Mesodermal cell (in vitro differentiated cells): Measurements from ENCODE around the gene VAC14.
A peak's percentile ranks its signal among the peaks of the same experiment; 100 is the strongest.

Source experiments
- H3K27ac ChIP-seq: 2 replicates; pipeline ENCODE4 v1.7.0; 2013; ENCODE audit warnings: mild to moderate bottlenecking, low read depth, low read length, moderate library complexity; ENCODE audit not compliant: severe bottlenecking
- H3K36me3 ChIP-seq: 2 replicates; pipeline ENCODE4 v1.7.1; 2013; ENCODE audit warnings: mild to moderate bottlenecking, low read length, moderate library complexity; ENCODE audit not compliant: control insufficient read depth, insufficient read depth
- H3K4me1 ChIP-seq: one replicate; pipeline ENCODE4 v1.7.1; 2013; ENCODE audit warnings: mild to moderate bottlenecking, low read length; ENCODE audit not compliant: insufficient read depth, control insufficient read depth, poor library complexity, severe bottlenecking
- H3K4me3 ChIP-seq: 2 replicates; pipeline ENCODE4 v1.7.0; 2013; ENCODE audit warnings: low read length, control low read depth, mild to moderate bottlenecking; ENCODE audit not compliant: insufficient read depth, poor library complexity, severe bottlenecking; ENCODE audit errors: extremely low read depth
- H3K9me3 ChIP-seq: 2 replicates; pipeline ENCODE4 v1.7.1; 2013; ENCODE audit warnings: mild to moderate bottlenecking, low read length, moderate library complexity; ENCODE audit not compliant: control insufficient read depth
- WGBS, 2 experiments: methylation state at CpG; one replicate each; pipeline ENCODE4 v1.1.5; 2013; ENCODE audit warnings: missing lambda C conversion rate in 2 of 2; ENCODE audit not compliant: insufficient coverage in 2 of 2; 5-methylcytosine and 5-hydroxymethylcytosine counted together

The VAC14 gene

DNA sequence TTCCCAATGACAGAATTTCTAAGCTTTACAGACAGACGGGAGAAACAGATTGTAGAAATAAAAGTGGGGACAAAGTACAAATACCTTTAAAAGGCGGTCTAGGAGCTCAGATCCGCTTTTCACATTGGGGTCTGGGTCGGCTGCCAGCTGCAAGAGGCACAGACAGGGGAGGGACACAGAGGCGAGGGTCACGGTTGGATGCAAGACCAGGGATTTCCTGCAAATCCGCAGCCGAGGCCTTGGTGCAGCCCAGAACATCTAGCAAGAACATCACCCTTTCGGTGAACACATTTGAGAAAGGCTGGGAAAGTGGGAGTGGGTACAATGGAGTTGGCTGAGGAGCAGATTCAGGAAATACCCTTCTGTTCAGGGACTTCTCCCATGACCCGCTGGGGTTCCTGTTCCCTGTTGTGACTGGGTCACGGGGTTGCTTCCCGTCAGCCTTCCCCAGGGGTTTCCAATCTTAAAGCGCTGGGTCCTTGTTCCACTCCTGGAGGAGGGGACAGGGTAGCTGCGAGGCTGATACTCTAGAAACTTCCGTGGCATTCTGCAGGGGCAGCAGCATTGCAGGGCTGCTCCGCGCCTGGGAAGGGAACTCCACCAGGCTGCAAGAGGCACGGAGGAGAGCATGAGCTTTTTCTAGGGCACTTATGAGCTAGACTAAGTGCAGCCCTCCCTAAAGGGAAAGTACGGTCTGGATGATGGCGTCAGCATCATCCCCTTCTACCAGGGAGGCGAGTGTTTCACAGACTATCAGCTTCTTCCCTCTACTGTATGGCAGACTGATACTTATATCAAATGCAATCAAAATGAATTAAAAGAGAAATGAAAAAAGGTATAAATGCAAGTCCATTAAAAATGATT is 16.0 kb downstream of the VAC14 start:
- H3K4me1 ChIP-seq = no peaks in the 10 kb centered on the region
- H3K4me3 ChIP-seq = no peak overlapping the region
- H3K9me3 ChIP-seq = peaks cover 7% of the 10 kb centered on the region
- H3K36me3 ChIP-seq = peaks cover 81% of the 10 kb centered on the region
- WGBS, 2 experiments = 96% methylated on average over 18 to 19 of the region's 21 CpGs
- no peak overlapping the region for H3K27ac ChIP-seq

DNA sequence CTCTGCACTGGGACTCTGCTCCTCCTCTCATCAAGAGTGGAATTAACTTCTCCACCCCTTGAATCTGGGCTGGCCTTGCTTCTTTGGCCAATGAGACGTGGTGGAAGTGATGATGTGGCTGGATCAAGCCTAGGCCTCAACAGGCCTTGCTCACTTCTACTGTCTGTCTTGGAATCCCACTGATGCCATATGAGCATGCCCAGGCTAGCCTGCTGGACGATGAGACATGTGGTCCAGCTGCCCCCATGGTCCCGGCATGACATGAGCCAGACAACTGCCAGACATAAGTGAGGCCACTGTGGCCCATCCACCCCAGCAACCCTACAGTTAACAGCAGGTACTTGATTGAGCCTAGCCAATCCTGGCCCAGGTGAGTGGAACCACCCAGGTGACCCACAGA is 18.7 kb downstream of the VAC14 start:
- peaks cover 7% of the 10 kb centered on the region for H3K9me3 ChIP-seq
- no peak overlapping the region for H3K4me3 ChIP-seq
- H3K4me1 ChIP-seq = peaks cover 5% of the 10 kb centered on the region
- peaks cover 80% of the 10 kb centered on the region for H3K36me3 ChIP-seq
- H3K27ac ChIP-seq = no peak overlapping the region
- WGBS, 2 experiments = 100% methylated on average over 3 of the region's 3 CpGs

DNA sequence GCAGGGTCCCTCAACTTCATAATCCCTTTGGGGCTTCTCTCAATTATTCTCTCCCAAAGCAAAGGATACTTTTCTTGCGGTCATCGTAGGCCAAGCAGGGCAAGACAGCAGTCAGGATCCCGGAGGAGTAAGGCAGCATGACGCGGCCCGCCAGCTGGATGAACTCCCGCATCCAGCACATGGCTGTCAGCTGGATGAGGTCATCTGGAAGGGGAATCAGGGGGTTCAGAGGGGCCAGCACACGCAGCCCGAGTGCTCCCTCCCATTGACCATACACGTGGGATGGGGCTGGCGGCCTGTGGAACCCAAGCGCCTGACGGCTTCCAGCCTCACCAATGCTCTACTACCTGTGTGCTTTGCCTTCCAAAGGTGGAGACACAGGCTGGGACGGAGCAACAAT is 19.2 kb downstream of the VAC14 start:
- Histone ChIP-seq H3K4me3 (no peak overlapping the region), H3K36me3 (peaks cover 83% of the 10 kb centered on the region), H3K4me1 (peaks cover 5% of the 10 kb centered on the region), H3K9me3 (peaks cover 7% of the 10 kb centered on the region), H3K27ac (no peak overlapping the region)
- 98 to 99% methylated on average over 12 to 13 of the region's 14 CpGs for WGBS, 2 experiments

DNA sequence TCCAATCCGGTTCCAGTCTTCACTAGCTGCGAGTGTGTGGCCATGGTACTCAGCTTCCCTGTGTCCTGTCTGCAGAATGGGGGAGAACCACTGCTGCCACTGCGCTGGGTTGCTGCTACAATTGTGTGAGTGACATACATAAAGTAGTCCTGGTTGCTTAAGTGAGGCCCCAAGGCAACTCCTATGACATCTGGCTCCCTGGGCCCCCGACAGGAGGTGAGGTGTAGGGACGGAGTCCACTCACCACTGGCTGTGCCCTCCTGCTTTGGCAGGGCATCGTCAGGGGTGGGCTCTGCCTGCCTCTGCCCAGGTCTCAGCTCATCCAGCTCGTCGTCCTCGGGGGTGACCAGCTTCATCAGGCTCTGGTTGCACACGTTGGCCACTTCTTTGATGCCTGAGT is 20.4 kb downstream of the VAC14 start:
- peaks cover 5% of the 10 kb centered on the region for H3K4me1 ChIP-seq
- peaks cover 75% of the 10 kb centered on the region for H3K36me3 ChIP-seq
- H3K9me3 ChIP-seq = peaks cover 7% of the 10 kb centered on the region
- H3K27ac ChIP-seq = no peak overlapping the region
- 97 to 98% methylated on average over 10 of the region's 10 CpGs for WGBS, 2 experiments
- no peak overlapping the region for H3K4me3 ChIP-seq

DNA sequence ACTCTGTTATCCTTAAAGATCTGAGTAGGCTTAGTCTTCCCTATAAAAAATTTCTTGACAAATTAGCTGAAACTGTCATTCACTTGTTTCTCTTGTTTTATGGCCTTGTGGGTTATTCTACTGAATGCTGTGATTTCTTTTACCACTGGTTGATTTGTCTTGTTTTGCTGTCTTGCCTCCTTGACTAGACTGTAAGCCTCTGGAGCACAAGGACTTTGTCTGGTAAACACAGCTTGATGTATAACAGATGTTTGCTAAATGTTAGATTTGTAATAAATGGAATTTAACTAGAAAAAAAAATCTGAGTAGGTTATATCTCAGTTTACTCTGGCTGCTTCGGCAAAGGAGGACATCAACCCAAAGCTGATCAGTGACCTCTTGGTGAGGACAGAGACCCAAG is 21.6 kb downstream of the VAC14 start:
- Histone ChIP-seq H3K4me3 (no peak overlapping the region), H3K4me1 (peaks cover 5% of the 10 kb centered on the region), H3K36me3 (peaks cover 64% of the 10 kb centered on the region), H3K27ac (peak overlapping the region; percentile 59), H3K9me3 (peaks cover 7% of the 10 kb centered on the region)
- 93 to 100% methylated on average over 1 of the region's 1 CpG for WGBS, 2 experiments

DNA sequence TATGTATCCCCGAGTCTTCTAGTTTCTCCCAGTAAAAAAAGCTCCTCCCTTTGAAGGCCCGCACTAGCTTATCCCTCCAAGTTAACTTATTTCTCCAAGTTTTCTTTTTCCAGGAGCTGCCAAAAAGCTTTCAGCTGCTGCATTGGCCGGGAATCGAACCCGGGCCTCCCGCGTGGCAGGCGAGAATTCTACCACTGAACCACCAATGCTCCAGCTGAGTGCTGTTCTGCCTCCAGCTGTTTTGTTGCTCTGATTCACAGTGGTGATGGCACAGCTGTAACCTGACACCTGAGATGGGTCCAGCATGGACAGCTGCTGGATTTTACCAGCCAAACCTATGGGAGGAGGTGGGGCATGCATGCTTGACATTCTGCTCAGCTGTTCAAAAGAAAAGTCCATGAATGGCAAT is 22.1 kb downstream of the VAC14 start:
- no peak overlapping the region for H3K27ac ChIP-seq
- H3K9me3 ChIP-seq = peaks cover 7% of the 10 kb centered on the region
- peaks cover 60% of the 10 kb centered on the region for H3K36me3 ChIP-seq
- 52 to 76% methylated on average over 5 to 8 of the region's 8 CpGs for WGBS, 2 experiments
- H3K4me3 ChIP-seq = no peak overlapping the region
- peaks cover 5% of the 10 kb centered on the region for H3K4me1 ChIP-seq

DNA sequence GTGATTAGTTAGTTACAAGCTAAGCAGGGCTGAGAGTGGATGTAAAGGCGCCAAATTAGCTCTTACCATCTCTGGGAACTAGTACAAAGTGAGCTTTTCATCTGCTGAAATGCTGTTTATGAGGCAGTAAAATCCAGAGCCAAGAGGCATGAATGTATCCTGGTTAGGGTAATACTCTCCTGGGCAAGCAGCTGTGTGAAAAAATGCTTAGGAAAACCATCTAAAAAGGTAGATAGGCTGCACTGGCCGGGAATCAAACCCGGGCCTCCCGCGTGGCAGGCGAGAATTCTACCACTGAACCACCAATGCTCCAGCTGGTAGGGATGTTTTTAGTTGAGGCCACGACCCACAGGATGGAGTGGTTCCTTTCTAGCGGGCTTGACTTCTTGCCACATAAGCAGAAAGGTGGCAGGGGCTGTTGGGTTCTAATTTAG is 23.0 kb downstream of the VAC14 start:
- WGBS, 2 experiments = 92 to 100% methylated on average over 1 to 5 of the region's 8 CpGs
- peaks cover 56% of the 10 kb centered on the region for H3K36me3 ChIP-seq

DNA sequence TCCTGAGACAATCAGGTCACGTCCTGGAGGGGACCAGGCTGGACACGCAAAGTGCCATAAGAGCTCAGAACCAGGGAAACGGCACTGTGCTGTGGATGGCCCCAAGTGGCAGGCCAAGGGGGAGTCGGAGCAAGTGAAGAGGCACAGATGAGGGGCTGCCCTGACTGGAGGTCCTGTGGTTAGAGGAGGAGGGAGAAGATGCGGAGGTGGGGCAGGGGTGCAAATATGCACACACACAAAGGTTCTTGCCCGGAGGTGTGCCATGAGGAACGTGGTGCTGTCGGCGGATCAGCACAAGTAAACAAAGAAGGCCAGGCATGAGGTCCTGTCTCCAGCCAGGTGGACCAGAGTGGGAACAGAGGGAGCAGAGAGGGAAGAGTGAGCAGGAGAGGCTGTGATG is 23.5 kb downstream of the VAC14 start:
- Histone ChIP-seq H3K4me1 (peaks cover 5% of the 10 kb centered on the region), H3K4me3 (no peak overlapping the region), H3K27ac (no peak overlapping the region), H3K9me3 (peaks cover 7% of the 10 kb centered on the region), H3K36me3 (peaks cover 56% of the 10 kb centered on the region)
- WGBS, 2 experiments = 94 to 98% methylated on average over 8 of the region's 9 CpGs

More for the DNA sequence above, 23.0 kb downstream of the VAC14 start:
- Histone ChIP-seq H3K4me3 (no peak overlapping the region), H3K4me1 (peaks cover 5% of the 10 kb centered on the region), H3K9me3 (peaks cover 7% of the 10 kb centered on the region), H3K27ac (no peak overlapping the region)

DNA sequence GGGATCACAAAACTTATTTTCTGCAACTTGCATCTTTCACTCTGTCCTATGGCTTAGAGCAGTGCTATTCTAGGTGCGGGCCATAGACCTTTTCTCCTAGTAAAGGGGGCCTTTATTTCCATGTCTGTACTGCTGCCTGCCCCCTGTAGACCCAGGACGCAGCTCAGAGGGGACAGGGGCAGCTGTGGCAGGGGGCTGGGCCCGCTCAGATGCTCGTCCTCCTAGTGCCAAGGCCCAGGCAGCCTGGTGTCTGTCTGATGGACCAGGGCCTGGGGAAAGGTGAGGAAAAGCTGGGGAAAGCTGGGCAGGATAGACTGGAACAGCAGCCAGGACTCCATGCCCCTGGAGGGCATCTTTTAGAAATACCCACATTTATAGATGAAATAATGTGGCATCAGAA is 25.6 kb downstream of the VAC14 start:
- H3K27ac ChIP-seq = no peak overlapping the region
- H3K4me3 ChIP-seq = no peak overlapping the region
- H3K9me3 ChIP-seq = no peaks in the 10 kb centered on the region
- H3K4me1 ChIP-seq = peaks cover 5% of the 10 kb centered on the region
- 89 to 96% methylated on average over 3 to 4 of the region's 4 CpGs for WGBS, 2 experiments
- H3K36me3 ChIP-seq = peaks cover 46% of the 10 kb centered on the region

DNA sequence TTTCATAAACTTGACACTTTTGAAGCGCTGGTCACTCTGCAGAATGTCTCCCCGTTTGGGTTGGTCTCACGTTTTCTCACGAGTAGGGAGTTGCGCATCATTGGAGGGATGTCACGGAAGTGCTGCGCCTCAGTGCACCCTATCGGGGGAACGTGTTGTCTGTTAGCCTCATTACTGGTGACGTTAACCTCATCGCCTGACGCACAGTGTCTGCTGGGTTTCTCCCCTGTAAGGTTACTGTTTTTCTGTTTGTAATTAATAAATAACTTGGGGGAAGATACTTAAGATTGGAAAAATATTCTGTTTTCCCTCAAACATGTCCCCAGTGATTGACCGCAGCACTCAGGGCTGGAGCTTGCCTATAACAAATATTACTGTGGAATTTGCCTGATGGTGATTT is 26.7 kb downstream of the VAC14 start:
- Histone ChIP-seq H3K4me3 (no peak overlapping the region), H3K9me3 (no peaks in the 10 kb centered on the region), H3K36me3 (peaks cover 48% of the 10 kb centered on the region), H3K4me1 (peaks cover 3% of the 10 kb centered on the region), H3K27ac (no peak overlapping the region)
- 90 to 98% methylated on average over 12 to 13 of the region's 13 CpGs for WGBS, 2 experiments

DNA sequence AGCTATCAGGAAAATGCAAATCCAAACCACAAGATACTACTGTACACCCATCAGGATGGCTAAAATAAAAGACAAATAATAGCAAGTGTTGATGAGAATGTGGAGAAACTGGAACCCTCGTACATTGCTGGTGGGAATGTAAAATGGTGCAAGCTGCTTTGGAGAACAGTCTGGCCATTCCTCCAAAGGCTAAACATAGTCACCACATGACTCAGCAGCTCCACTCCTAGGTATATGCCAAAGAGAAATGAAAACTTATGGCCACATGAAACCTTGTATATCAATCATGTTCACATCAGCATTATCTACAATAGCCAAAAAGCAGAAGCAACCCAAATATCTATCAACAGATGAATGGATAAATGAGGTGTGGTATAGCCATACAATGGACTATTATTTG is 28.5 kb downstream of the VAC14 start:
- WGBS, 2 experiments = no CpG with 5 or more reads among the region's 1 CpG
- H3K4me3 ChIP-seq = no peak overlapping the region
- H3K36me3 ChIP-seq = peaks cover 48% of the 10 kb centered on the region
- no peaks in the 10 kb centered on the region for H3K9me3 ChIP-seq
- peaks cover 9% of the 10 kb centered on the region for H3K4me1 ChIP-seq
- no peak overlapping the region for H3K27ac ChIP-seq
